ENCODE results near the gene ZCCHC7.

Gene ZCCHC7

DNA sequence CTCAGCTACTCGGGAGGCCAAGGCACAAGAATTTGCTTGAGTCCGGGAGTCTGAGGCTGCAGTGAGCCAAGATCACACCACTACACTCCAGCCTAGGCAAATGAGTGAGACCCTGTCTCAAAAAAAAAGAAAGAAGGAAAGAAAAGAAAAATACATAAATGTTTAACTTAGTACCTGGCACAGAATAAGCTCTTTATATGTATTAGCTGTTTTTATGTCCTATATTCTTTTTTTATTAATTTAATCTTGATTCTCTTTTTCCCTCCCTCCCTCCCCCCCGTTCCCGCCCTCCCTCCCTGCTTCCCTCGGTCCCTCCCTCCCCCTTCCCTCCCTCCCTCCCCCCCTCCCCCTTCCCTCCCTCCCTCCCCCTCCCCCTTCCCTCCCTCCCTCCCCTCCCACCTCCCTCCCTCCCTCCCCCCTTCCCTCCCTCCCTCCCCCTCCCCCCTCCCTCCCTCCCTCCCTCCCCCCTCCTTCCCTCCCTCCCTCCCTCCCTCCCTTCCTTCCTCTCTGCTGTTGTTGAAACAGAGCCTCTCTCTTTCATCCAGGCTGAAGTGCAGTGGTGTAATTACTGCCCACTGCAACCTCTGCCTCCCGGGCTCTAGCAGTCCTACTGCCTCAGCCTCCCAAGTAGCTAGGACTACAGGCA is 166.3 kb downstream of the ZCCHC7 start:
- H3K9me3 ChIP-seq (ENCODE audit: control insufficient read depth, insufficient read depth, low read length): no peaks in the 10 kb centered on the region
- TF ChIP-seq, protein P1, sequence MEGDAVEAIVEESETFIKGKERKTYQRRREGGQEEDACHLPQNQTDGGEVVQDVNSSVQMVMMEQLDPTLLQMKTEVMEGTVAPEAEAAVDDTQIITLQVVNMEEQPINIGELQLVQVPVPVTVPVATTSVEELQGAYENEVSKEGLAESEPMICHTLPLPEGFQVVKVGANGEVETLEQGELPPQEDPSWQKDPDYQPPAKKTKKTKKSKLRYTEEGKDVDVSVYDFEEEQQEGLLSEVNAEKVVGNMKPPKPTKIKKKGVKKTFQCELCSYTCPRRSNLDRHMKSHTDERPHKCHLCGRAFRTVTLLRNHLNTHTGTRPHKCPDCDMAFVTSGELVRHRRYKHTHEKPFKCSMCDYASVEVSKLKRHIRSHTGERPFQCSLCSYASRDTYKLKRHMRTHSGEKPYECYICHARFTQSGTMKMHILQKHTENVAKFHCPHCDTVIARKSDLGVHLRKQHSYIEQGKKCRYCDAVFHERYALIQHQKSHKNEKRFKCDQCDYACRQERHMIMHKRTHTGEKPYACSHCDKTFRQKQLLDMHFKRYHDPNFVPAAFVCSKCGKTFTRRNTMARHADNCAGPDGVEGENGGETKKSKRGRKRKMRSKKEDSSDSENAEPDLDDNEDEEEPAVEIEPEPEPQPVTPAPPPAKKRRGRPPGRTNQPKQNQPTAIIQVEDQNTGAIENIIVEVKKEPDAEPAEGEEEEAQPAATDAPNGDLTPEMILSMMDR (IDR thresholded peaks at IDR 0.05; ENCODE audit: low read depth, low read length, poor library complexity, severe bottlenecking): no peak
- no peak for TF ChIP-seq EZH2phosphoT487 (IDR thresholded peaks at IDR 0.05; ENCODE audit: borderline replicate concordance, low read length)
- H3K4me2 ChIP-seq (ENCODE audit: low read length): peak overlapping the region; percentile 68; the same call in 1 of the 2 replicates
- H3K36me3 ChIP-seq (ENCODE audit: control insufficient read depth, low read length): peaks cover 31% of the 10 kb centered on the region
- H3K9me2 ChIP-seq (replicated peaks; ENCODE audit: control insufficient read depth, low read length): no peaks in the 10 kb centered on the region
- no peak overlapping the region for H3K4me3 ChIP-seq (ENCODE audit: low read length)
- peaks cover 92% of the 10 kb centered on the region for H3K79me2 ChIP-seq (ENCODE audit: control insufficient read depth, low read length)
- H4K20me1 ChIP-seq (ENCODE audit: control insufficient read depth, insufficient read depth, low read depth, low read length): no peaks in the 10 kb centered on the region
- peaks cover 97% of the 10 kb centered on the region for H3K4me1 ChIP-seq (ENCODE audit: control insufficient read depth, low read length)
- H3F3A ChIP-seq (ENCODE audit: control insufficient read depth, insufficient read depth): peaks cover 63% of the 10 kb centered on the region
- H3K27ac ChIP-seq (ENCODE audit: low read depth, low read length): peak overlapping the region; percentile 99
- H3K27me3 ChIP-seq (ENCODE audit: control insufficient read depth, low read length): no peaks in the 10 kb centered on the region

DNA sequence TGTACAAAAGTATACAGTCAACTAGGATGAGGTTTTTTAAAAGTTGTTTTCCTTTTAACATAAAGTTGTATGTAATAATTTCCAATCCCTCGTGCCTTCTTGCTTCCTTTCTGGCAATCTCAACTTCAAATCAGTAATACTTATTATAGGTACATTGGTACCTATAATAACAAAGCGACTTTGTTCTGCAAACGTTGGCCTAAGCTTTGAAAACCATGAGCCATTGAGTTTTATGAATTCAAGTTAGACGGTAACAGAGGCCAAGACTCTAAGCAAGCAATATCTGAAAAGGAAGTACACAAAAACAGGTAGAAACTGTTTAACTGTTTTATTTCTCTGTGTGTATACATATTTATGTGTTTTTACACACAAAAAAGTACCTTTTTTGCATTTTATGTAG is 166.9 kb downstream of the ZCCHC7 start:
- no peaks in the 10 kb centered on the region for H4K20me1 ChIP-seq (ENCODE audit: control insufficient read depth, insufficient read depth, low read depth, low read length)
- peaks cover 97% of the 10 kb centered on the region for H3K4me1 ChIP-seq (ENCODE audit: control insufficient read depth, low read length)
- H3K4me2 ChIP-seq (ENCODE audit: low read length): peak overlapping the region; percentile 3; the same call in 1 of the 2 replicates
- H3K9me2 ChIP-seq (replicated peaks; ENCODE audit: control insufficient read depth, low read length): no peaks in the 10 kb centered on the region
- no peak overlapping the region for H3K4me3 ChIP-seq (ENCODE audit: low read length)
- peaks cover 68% of the 10 kb centered on the region for H3F3A ChIP-seq (ENCODE audit: control insufficient read depth, insufficient read depth)
- no peaks in the 10 kb centered on the region for H3K9me3 ChIP-seq (ENCODE audit: control insufficient read depth, insufficient read depth, low read length)
- peak overlapping the region; percentile 99 for H3K27ac ChIP-seq (ENCODE audit: low read depth, low read length)
- TF ChIP-seq, protein P1 (IDR thresholded peaks at IDR 0.05; ENCODE audit: low read depth, low read length, poor library complexity, severe bottlenecking): no peak
- TF ChIP-seq EZH2phosphoT487 (IDR thresholded peaks at IDR 0.05; ENCODE audit: borderline replicate concordance, low read length): no peak
- no peaks in the 10 kb centered on the region for H3K27me3 ChIP-seq (ENCODE audit: control insufficient read depth, low read length)
- H3K79me2 ChIP-seq (ENCODE audit: control insufficient read depth, low read length): peaks cover 92% of the 10 kb centered on the region
- peaks cover 31% of the 10 kb centered on the region for H3K36me3 ChIP-seq (ENCODE audit: control insufficient read depth, low read length)

DNA sequence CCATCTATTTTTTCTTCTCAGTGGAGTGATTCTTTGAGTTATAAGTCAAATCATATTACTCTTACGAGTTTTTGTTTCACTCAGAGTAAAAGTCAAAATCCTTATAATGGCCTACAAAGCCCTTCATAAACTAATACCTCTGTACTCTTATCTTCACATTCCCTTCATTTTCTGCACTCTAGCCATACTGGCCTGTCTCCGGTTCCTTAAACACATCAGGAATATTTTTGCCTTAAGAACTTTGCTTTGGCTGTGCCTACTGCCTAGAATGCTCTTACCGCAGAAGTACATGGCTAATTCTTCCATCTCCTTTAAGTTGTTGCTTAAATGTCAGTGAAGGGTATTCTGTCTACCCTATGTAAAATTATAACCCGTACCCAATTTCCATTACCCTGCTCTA is 169.3 kb downstream of the ZCCHC7 start:
- Histone ChIP-seq H3K9me2 (replicated peaks; ENCODE audit: control insufficient read depth, low read length) (no peaks in the 10 kb centered on the region), H3K4me1 (ENCODE audit: control insufficient read depth, low read length) (peaks cover 96% of the 10 kb centered on the region), H3K27ac (ENCODE audit: low read depth, low read length) (peak overlapping the region; percentile 99), H3F3A (ENCODE audit: control insufficient read depth, insufficient read depth) (peaks cover 69% of the 10 kb centered on the region), H3K27me3 (ENCODE audit: control insufficient read depth, low read length) (no peaks in the 10 kb centered on the region), H3K4me2 (ENCODE audit: low read length) (peak overlapping the region; percentile 83), H4K20me1 (ENCODE audit: control insufficient read depth, insufficient read depth, low read depth, low read length) (no peaks in the 10 kb centered on the region), H3K9me3 (ENCODE audit: control insufficient read depth, insufficient read depth, low read length) (no peaks in the 10 kb centered on the region), H3K36me3 (ENCODE audit: control insufficient read depth, low read length) (peaks cover 34% of the 10 kb centered on the region), H3K79me2 (ENCODE audit: control insufficient read depth, low read length) (peaks cover 79% of the 10 kb centered on the region), H3K4me3 (ENCODE audit: low read length) (peak overlapping the region; percentile 58)
- TF ChIP-seq, protein P1 (IDR thresholded peaks at IDR 0.05; ENCODE audit: low read depth, low read length, poor library complexity, severe bottlenecking): no peak
- TF ChIP-seq EZH2phosphoT487 (IDR thresholded peaks at IDR 0.05; ENCODE audit: borderline replicate concordance, low read length): no peak
